K562 (cell line): ENCODE data around the gene CAMK2G. TPM values are rescaled to one million over a fixed set of nuclear protein-coding genes. Genes with fewer than 3 reads are reported as not detected.
A peak's percentile ranks its signal among the peaks of the same experiment; 100 is the strongest.

ENCODE experiments used
- ARHGAP35 ChIP-seq: fragments of 450-650 bp; IDR thresholded peaks from 2 replicates; pipeline ENCODE4 v1.6.1; 2018; ENCODE audit not compliant: partially characterized antibody
- ARID1B ChIP-seq: fragments of 450-650 bp; IDR thresholded peaks from 2 replicates; pipeline ENCODE4 v1.6.1; 2016; ENCODE audit warnings: antibody characterized with exemption, mild to moderate bottlenecking, inconsistent platforms
- CBX8 ChIP-seq: fragments of 200-600 bp; sonication (generic); IDR thresholded peaks from 2 replicates; pipeline ENCODE4 v1.6.1; 2012; ENCODE audit warnings: borderline replicate concordance, mixed run types, low read depth, mild to moderate bottlenecking, moderate library complexity, mixed read lengths, low read length, control low read depth, inconsistent platforms; ENCODE audit not compliant: poor library complexity, severe bottlenecking; ENCODE audit errors: extremely low read depth
- CC2D1A ChIP-seq: fragments of 450-650 bp; IDR thresholded peaks from 2 replicates; pipeline ENCODE4 v1.6.1; 2017; ENCODE audit warnings: mild to moderate bottlenecking
- CHAMP1 ChIP-seq: fragments of 450-650 bp; IDR thresholded peaks from 2 replicates; pipeline ENCODE4 v1.6.1; 2016; ENCODE audit warnings: mild to moderate bottlenecking
- EZH2 ChIP-seq: IDR thresholded peaks from 2 replicates; pipeline ENCODE4 v1.6.1; 2012; ENCODE audit warnings: low read depth, mild to moderate bottlenecking, inconsistent platforms, low read length, borderline replicate concordance
- FOXM1 ChIP-seq, 2 experiments: fragments of 450-650 bp in 1 of 2; sonication (generic) in 1 of 2; formaldehyde crosslinking in 1 of 2; IDR thresholded peaks; 2 replicates each; pipeline versions ENCODE4 v1.6.1 to v1.9.0; 2017 to 2022; ENCODE audit warnings: low read depth in 2 of 2, mild to moderate bottlenecking in 2 of 2, missing genetic modification reagents in 1 of 2, moderate library complexity in 1 of 2
- MXI1 ChIP-seq: IDR thresholded peaks from 2 replicates; pipeline ENCODE4 v1.6.1; 2011; ENCODE audit warnings: low read depth, mild to moderate bottlenecking, improper control_type of control experiment, low read length
- NFATC3 ChIP-seq: fragments of 450-650 bp; IDR thresholded peaks from 2 replicates; pipeline ENCODE4 v1.6.1; 2017; ENCODE audit warnings: mild to moderate bottlenecking
- NR0B1 ChIP-seq: fragments of 450-650 bp; IDR thresholded peaks from one replicate; pipeline ENCODE4 v1.6.1; 2018; ENCODE audit warnings: mild to moderate bottlenecking, moderate library complexity; ENCODE audit not compliant: partially characterized antibody
- PTBP1 ChIP-seq: fragments of 200-400 bp; formaldehyde crosslinking; IDR thresholded peaks from 2 replicates; pipeline ENCODE4 v1.6.1; 2017; ENCODE audit warnings: low read depth, low read length
- SMC3 ChIP-seq: conservative IDR thresholded peaks from 2 replicates; pipeline ENCODE4 v1.6.1; 2011; ENCODE audit warnings: low read depth, low read length, improper control_type of control experiment; ENCODE audit not compliant: insufficient read depth
- TARDBP ChIP-seq: fragments of 450-650 bp; IDR thresholded peaks from 2 replicates; pipeline ENCODE4 v1.6.1; 2016
- ZBTB43 ChIP-seq: sonication (generic); formaldehyde crosslinking; IDR thresholded peaks from 2 replicates; pipeline ENCODE4 v1.8.0; 2023; ENCODE audit warnings: mild to moderate bottlenecking, missing genetic modification reagents
- ZBTB49 ChIP-seq: sonication (generic); formaldehyde crosslinking; IDR thresholded peaks from 2 replicates; pipeline ENCODE4 v1.8.0; 2022; ENCODE audit warnings: missing genetic modification reagents, mild to moderate bottlenecking, borderline replicate concordance
- ZNF146 ChIP-seq: IDR thresholded peaks from one replicate; pipeline ENCODE4 v1.6.1; 2018; ENCODE audit warnings: missing compliant biosample characterization; ENCODE audit not compliant: unreplicated experiment
- polyA plus RNA-seq, 8 experiments: library from polyadenylated mRNA; depleted of rRNA in 4 of 8; stranded (reverse) in 5 of 8; unstranded in 3 of 8; fragments of >200 nt; fragmentation: Nextera tagmentation in 2 of 8; fragmentation: Illumina TruSeq in 1 of 8; extraction: Ambion mirVana in 2 of 8; extraction: Trizol in 1 of 8; gene quantifications; 2 replicates each; pipeline versions ENCODE4 v1.2.1 to v1.2.3, GENCODE V29; 2011 to 2014; ENCODE audit warnings: inconsistent platforms in 1 of 8, missing spikeins in 1 of 8
- total RNA-seq, 7 experiments: library from RNA; depleted of rRNA in 6 of 7; stranded (reverse); fragments of >200 nt in 6 of 7; fragmentation: Illumina TruSeq in 2 of 7; extraction: Trizol in 2 of 7; gene quantifications; 2 replicates each; pipeline versions ENCODE4 v1.2.1 to v1.2.3, GENCODE V29; 2011 to 2021; ENCODE audit warnings: low replicate concordance in 1 of 7

CAMK2G gene
- total and polyA plus RNA-seq, 9 of the 15 experiments (the other 6 are each of a cell fraction or from before 2014, with no cell fraction given) = 9.0 to 37.9 (median 32.6) TPM

GRCh38 chr10:73772281-73773151 lies 101.8 kb downstream of the CAMK2G start (continued):
- TF ChIP-seq EZH2 (no peak), ZNF146 (no peak), CBX8 (no peak), ARHGAP35 (no peak), PTBP1 (no peak), ARID1B (no peak; the same call in 1 of the 2 replicates), SMC3 (no peak), CC2D1A (no peak), ZBTB43 (CRISPR knock-in tag) (no peak), NR0B1 (no peak), FOXM1 (IDR thresholded peaks at IDR 0.05; ENCODE audit: low read depth) (no peak), FOXM1 (CRISPR knock-in tag; IDR thresholded peaks at IDR 0.05; ENCODE audit: low read depth) (peak; percentile 88; the same call in 1 of the 2 replicates), ZBTB49 (no peak), CHAMP1 (no peak), TARDBP (peak; percentile 95), NFATC3 (no peak), MXI1 (peak; percentile 51; the same call in 1 of the 2 replicates)
